H1 (cell line): ENCODE results near the gene KRT6C. TPM values are rescaled to one million over a fixed set of nuclear protein-coding genes. Genes with fewer than 3 reads are reported as not detected.

Source experiments
- JUND ChIP-seq: IDR thresholded peaks from 2 replicates; pipeline ENCODE4 v1.6.1; 2011; ENCODE audit warnings: mild to moderate bottlenecking, improper control_type of control experiment, low read length
- KDM1A ChIP-seq: fragments of 200-600, 300-600 bp; sonication (generic); IDR thresholded peaks from 2 replicates; pipeline ENCODE4 v1.7.1; 2016; ENCODE audit warnings: mild to moderate bottlenecking, low read length, borderline replicate concordance
- SIX5 ChIP-seq: IDR thresholded peaks from 2 replicates; pipeline ENCODE4 v1.6.1; 2011; ENCODE audit warnings: mild to moderate bottlenecking, low read depth, low read length
- TAF7 ChIP-seq: optimal IDR thresholded peaks from 2 replicates; pipeline ENCODE3; 2011; ENCODE audit warnings: low read depth, mild to moderate bottlenecking, inconsistent platforms, low read length, moderate library complexity, borderline replicate concordance
- polyA plus RNA-seq, 7 experiments: library from polyadenylated mRNA; depleted of rRNA in 3 of 7; stranded (reverse) in 5 of 7; unstranded in 2 of 7; fragments of >200 nt in 5 of 7; fragments of 200-250 nt in 2 of 7; gene quantifications; 1 replicate in 5 of 7; 2 replicates in 1 of 7; 4 replicates in 1 of 7; pipeline versions ENCODE4 v1.2.1 to v1.2.3, GENCODE V29; 2011 to 2013; ENCODE audit warnings: missing spikeins in 2 of 7, mixed read lengths in 2 of 7
- total RNA-seq: library from RNA; stranded (reverse); fragmentation: NEBNext Ultra II Directional; extraction: Animal tissue kit (Norgen Biotek cat#: 25700); gene quantifications from 2 replicates; pipeline ENCODE4 v1.2.1, GENCODE V29; 2021

The KRT6C gene
- total and polyA plus RNA-seq, 2 of the 8 experiments (the other 6 are each of a cell fraction or from before 2014, with no cell fraction given), result not detected

GRCh38 chr12:52419656-52420055 lies 53.9 kb downstream of the KRT6C start (continued):
- no peak for TF ChIP-seq JUND
- no peak for TF ChIP-seq TAF7
- no peak for TF ChIP-seq KDM1A
- TF ChIP-seq SIX5, result no peak
